Activated T-cell treated with anti-CD3 and anti-CD28 coated beads, Interleukin-2, amount 50 U/mL, for 4 hours (primary cell): ENCODE data around the gene CFAP54. TPM values are rescaled to one million over a fixed set of nuclear protein-coding genes. Genes with fewer than 3 reads are reported as not detected.

ENCODE experiments used
- ATAC-seq, 2 donors: fragments of 200-7000 bp; cut with Tn5 transposase; one replicate each; pipeline ENCODE4 v1.10.0; 2021
- DNase-seq: peaks from one replicate; pipeline ENCODE4 v3.0.0-alpha.2; 2020
- H3K27me3 Mint-ChIP-seq: one replicate; pipeline ENCODE4 v1.8.0; 2021; ENCODE audit warnings: low read depth, mixed read lengths
- H3K36me3 Mint-ChIP-seq: one replicate; pipeline ENCODE4 v1.8.0; 2022; ENCODE audit warnings: mixed read lengths; ENCODE audit not compliant: insufficient read depth
- H3K4me1 Mint-ChIP-seq: one replicate; pipeline ENCODE4 v1.8.0; 2021; ENCODE audit warnings: low read depth, mixed read lengths
- H3K4me3 Mint-ChIP-seq: one replicate; pipeline ENCODE4 v1.8.0; 2021; ENCODE audit warnings: mild to moderate bottlenecking, moderate library complexity, mixed read lengths
- H3K9me3 Mint-ChIP-seq: one replicate; pipeline ENCODE4 v1.8.0; 2021; ENCODE audit warnings: mixed read lengths
- total RNA-seq, 3 donors: library from RNA; stranded (reverse); gene quantifications; one replicate each; pipeline ENCODE4 v1.2.1, GENCODE V29; 2021

CFAP54 gene
- total RNA-seq, 3 donors from 2014 or later = 0.15 to 0.32 (median 0.24) TPM

GRCh38 chr12:96462571-96463280 is 26.7 kb upstream of the CFAP54 start:
- no peaks in the 10 kb centered on the region for H3K36me3 Mint-ChIP-seq
- no peak for ATAC-seq
- no peaks in the 10 kb centered on the region for H3K27me3 Mint-ChIP-seq
- no peak for DNase-seq
- H3K4me3 Mint-ChIP-seq = no peak overlapping the region
- H3K9me3 Mint-ChIP-seq = no peaks in the 10 kb centered on the region
- no peaks in the 10 kb centered on the region for H3K4me1 Mint-ChIP-seq

DNA sequence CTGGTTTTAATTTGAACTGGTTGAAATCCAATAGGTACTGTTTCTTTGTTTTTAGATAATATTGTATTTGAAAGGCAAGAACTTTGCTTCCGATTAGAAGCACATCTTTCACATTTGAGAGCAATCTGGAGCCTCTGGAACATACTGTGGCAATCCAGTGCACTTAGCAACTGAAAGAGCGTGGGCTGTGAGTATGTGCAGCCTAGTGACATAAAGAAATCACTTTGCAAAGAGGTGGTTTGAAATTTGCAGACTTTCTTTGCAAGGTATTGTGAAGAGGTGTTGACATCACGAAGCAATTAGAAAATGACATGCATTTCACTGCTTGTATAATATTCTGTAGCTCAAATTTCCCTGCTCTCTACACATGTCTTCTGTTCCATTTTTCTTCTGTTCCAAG is 23.5 kb upstream of the CFAP54 start:
- no peak for DNase-seq
- H3K9me3 Mint-ChIP-seq = peaks cover 6% of the 10 kb centered on the region
- no peaks in the 10 kb centered on the region for H3K4me1 Mint-ChIP-seq
- ATAC-seq = no peak
- no peaks in the 10 kb centered on the region for H3K27me3 Mint-ChIP-seq
- no peak overlapping the region for H3K4me3 Mint-ChIP-seq
- H3K36me3 Mint-ChIP-seq = peaks cover 3% of the 10 kb centered on the region

DNA sequence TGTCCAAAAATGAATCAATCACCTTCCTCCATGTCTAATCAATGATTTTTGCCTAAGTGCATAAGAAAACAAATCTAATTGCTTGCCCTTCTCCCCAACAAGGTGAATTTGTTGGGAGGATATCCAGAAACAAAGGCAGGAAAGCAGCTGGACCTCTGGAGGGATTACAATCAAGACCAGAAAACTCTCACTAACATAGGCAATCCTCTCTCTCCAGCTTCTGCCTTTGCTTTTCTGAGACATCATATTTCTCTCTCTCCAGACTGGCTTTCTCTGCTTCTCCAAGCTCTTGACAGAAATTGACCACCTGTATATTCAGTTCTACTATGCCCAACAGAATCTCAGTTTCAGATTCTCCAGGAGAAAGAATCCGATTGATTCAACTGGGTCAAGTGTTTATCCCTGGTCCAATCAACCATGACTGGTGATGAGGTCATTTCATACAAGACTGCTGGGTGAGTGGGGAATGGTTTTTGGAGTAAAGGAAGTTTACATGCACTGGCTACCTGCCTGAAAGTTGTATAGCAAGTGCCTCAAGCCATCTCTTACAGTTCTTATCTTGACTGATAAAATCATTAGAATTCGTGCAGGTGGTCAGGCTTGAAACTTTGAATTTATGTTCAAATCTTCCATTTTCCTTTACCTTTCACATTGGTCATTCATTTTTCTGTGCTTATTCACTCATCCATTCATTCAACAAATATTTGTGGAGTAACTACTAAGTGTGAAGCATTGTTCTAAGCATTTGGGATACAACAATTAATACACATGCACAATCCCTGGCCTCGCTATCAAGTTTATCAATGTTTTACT is 22.2 kb upstream of the CFAP54 start:
- DNase-seq (no peak), ATAC-seq (no peak)
- no peaks in the 10 kb centered on the region for H3K4me1 Mint-ChIP-seq
- no peak overlapping the region for H3K4me3 Mint-ChIP-seq
- peaks cover 3% of the 10 kb centered on the region for H3K36me3 Mint-ChIP-seq
- no peaks in the 10 kb centered on the region for H3K27me3 Mint-ChIP-seq
- peaks cover 6% of the 10 kb centered on the region for H3K9me3 Mint-ChIP-seq

GRCh38 chr12:96471368-96472050 is 17.9 kb upstream of the CFAP54 start:
- no peak for ATAC-seq
- no peak overlapping the region for H3K4me3 Mint-ChIP-seq
- peaks cover 3% of the 10 kb centered on the region for H3K36me3 Mint-ChIP-seq
- peaks cover 3% of the 10 kb centered on the region for H3K4me1 Mint-ChIP-seq
- DNase-seq = no peak
- peaks cover 6% of the 10 kb centered on the region for H3K9me3 Mint-ChIP-seq
- no peaks in the 10 kb centered on the region for H3K27me3 Mint-ChIP-seq

DNA sequence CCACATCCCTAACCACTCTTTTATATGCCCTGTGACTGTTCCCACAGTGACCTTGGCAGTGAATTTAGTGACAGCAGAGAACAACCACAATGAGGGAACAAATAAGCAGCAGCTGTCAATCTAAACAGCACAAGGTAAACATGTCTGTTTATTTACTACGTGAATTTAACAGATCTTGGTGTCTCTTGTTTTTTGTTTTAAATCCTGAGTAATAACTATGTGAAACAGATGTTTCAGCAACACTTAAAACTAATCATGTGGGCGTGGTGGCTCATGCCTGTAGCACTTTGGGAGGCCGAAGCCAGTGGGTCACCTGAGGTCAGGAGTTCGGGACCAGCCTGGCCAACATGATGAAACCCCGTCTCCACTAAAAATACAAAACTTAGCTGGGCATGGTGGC is 17.0 kb upstream of the CFAP54 start:
- Mint-ChIP-seq H3K9me3 (peaks cover 6% of the 10 kb centered on the region), H3K27me3 (no peaks in the 10 kb centered on the region), H3K4me1 (peaks cover 3% of the 10 kb centered on the region), H3K36me3 (peaks cover 3% of the 10 kb centered on the region), H3K4me3 (no peak overlapping the region)
- no peak for ATAC-seq
- no peak for DNase-seq

- peaks cover 3% of the 10 kb centered on the region for H3K36me3 Mint-ChIP-seq
- H3K4me1 Mint-ChIP-seq = peaks cover 3% of the 10 kb centered on the region
- ATAC-seq (peak; percentile 40 to 50), DNase-seq (no peak)
- no peak overlapping the region for H3K4me3 Mint-ChIP-seq
- H3K27me3 Mint-ChIP-seq = no peaks in the 10 kb centered on the region
- peaks cover 6% of the 10 kb centered on the region for H3K9me3 Mint-ChIP-seq
Observed at GRCh38 chr12:96473394-96474093, 15.8 kb upstream of the CFAP54 start.

GRCh38 chr12:96474206-96474605 is 15.2 kb upstream of the CFAP54 start:
- H3K9me3 Mint-ChIP-seq = peaks cover 6% of the 10 kb centered on the region

GRCh38 chr12:96478011-96478410 is 11.4 kb upstream of the CFAP54 start:
- H3K36me3 Mint-ChIP-seq = no peaks in the 10 kb centered on the region
- H3K9me3 Mint-ChIP-seq = no peaks in the 10 kb centered on the region
- no peak for ATAC-seq
- H3K4me1 Mint-ChIP-seq = peaks cover 3% of the 10 kb centered on the region
- H3K4me3 Mint-ChIP-seq = no peak overlapping the region
- DNase-seq = no peak
- H3K27me3 Mint-ChIP-seq = no peaks in the 10 kb centered on the region

More at GRCh38 chr12:96474206-96474605, 15.2 kb upstream of the CFAP54 start:
- Mint-ChIP-seq H3K36me3 (peaks cover 3% of the 10 kb centered on the region), H3K4me3 (no peak overlapping the region), H3K4me1 (peaks cover 3% of the 10 kb centered on the region), H3K27me3 (no peaks in the 10 kb centered on the region)
- ATAC-seq (no peak), DNase-seq (no peak)

GRCh38 chr12:96482086-96482485 is 7.3 kb upstream of the CFAP54 start:
- peaks cover 23% of the 10 kb centered on the region for H3K4me1 Mint-ChIP-seq
- peaks cover 3% of the 10 kb centered on the region for H3K9me3 Mint-ChIP-seq
- no peaks in the 10 kb centered on the region for H3K27me3 Mint-ChIP-seq
- H3K36me3 Mint-ChIP-seq = no peaks in the 10 kb centered on the region
- no peak for DNase-seq
- no peak overlapping the region for H3K4me3 Mint-ChIP-seq
- no peak for ATAC-seq

- no peaks in the 10 kb centered on the region for H3K27me3 Mint-ChIP-seq
- H3K9me3 Mint-ChIP-seq = peaks cover 3% of the 10 kb centered on the region
- no peak overlapping the region for H3K4me3 Mint-ChIP-seq
- peaks cover 30% of the 10 kb centered on the region for H3K4me1 Mint-ChIP-seq
- ATAC-seq (no peak), DNase-seq (no peak)
- H3K36me3 Mint-ChIP-seq = no peaks in the 10 kb centered on the region
Observed at GRCh38 chr12:96483116-96483515, 6.3 kb upstream of the CFAP54 start.

- Mint-ChIP-seq H3K27me3 (peaks cover 2% of the 10 kb centered on the region), H3K4me3 (no peak overlapping the region)
Observed at GRCh38 chr12:96486751-96487613, 2.4 kb upstream of the CFAP54 start.

DNA sequence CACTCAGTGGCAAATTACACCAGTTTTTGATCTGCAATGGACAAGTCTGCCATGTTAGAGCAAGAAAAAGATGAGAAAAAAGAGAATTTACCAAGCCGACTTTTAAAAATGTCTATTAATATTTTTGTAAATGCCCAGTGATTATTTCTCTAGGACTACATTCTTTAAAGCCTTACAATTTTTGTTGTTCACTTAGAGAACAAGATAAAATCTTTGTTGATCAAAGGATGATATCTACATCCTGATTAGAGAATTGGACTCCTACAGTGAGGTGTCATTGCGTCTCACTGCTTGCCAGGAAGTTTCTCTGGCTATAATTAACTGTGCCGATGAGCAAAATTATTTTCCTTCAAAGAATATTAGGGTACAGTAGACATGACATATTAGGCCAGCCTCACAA is 1.7 kb upstream of the CFAP54 start:
- Mint-ChIP-seq H3K36me3 (no peaks in the 10 kb centered on the region), H3K27me3 (peaks cover 2% of the 10 kb centered on the region), H3K4me1 (peaks cover 40% of the 10 kb centered on the region), H3K4me3 (no peak overlapping the region), H3K9me3 (peaks cover 3% of the 10 kb centered on the region)
- DNase-seq (no peak), ATAC-seq (no peak)

More at GRCh38 chr12:96486751-96487613, 2.4 kb upstream of the CFAP54 start:
- Mint-ChIP-seq H3K4me1 (peaks cover 40% of the 10 kb centered on the region), H3K9me3 (peaks cover 3% of the 10 kb centered on the region), H3K36me3 (no peaks in the 10 kb centered on the region)
- no peak for DNase-seq
- ATAC-seq = no peak

GRCh38 chr12:96493106-96493505 is 3.7 kb downstream of the CFAP54 start:
- Mint-ChIP-seq H3K9me3 (no peaks in the 10 kb centered on the region), H3K36me3 (no peaks in the 10 kb centered on the region), H3K27me3 (peaks cover 2% of the 10 kb centered on the region), H3K4me1 (peaks cover 30% of the 10 kb centered on the region), H3K4me3 (no peak overlapping the region)
- ATAC-seq (no peak), DNase-seq (no peak)
